Measurements from ENCODE around the gene CNTFR. TPM values are rescaled to one million over a fixed set of nuclear protein-coding genes. Genes with fewer than 3 reads are reported as not detected.

CNTFR gene
- total RNA-seq, 1 experiment from 2014 or later, result not detected

DNA sequence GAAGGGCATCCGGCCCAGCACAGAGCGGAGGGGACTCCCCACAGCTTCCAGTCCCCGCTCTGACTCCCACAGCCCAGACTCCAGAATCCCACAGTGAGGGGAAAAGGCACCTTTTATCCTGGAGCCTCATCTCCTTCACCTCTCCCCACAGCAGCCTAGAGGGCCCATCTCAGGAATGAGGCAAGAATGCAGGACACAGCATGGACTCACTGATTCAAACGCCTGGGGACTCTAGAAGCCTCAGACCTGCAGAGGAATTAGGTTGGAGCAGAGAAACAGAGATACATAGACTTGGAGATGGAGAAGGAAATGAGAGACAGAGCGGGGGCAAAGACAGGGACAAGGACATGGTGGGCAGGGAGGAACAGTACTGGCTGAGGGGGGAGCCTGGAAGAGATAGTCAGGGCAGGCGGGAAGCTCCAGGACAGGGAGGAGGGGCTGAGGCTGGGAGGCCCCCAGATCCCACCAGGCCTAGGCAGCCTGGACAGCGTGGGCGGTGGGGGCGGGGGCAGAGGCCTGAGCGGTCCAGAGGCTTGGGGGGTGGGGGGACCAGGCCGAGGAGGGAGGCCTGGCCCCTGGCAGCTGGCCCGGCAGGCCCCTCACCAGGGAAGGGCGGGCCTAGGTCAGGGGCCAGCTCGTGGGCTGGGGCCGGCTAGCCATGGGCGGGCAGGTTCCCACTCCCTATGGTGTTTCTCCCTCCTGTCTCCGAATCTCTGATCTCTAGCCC, 15.8 kb downstream of the CNTFR start:
- no peak overlapping the region for H3K27ac Mint-ChIP-seq (ENCODE audit: low read depth, unreplicated experiment)

DNA sequence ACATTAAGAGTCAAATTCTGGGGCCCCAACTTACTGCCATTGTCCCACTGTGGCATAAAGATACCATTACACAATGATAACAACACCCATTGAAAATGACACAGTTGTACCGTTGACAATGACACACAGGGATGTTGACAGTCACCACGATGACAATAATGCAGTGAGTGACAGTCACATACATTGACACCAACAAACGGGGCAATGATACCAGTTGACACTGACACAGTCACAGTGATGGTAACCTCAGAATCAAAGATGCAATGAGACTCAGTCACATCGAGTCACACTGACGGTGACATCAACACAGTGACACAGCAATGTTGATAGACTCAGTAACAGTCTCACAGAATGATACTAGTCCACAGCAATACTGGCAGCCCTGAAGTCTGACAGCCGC, 16.9 kb downstream of the CNTFR start:
- intact Hi-C loops (cut with micrococcal nuclease), result no loop called here
- POLR2A ChIA-PET, result no interaction called here
- no TSS peak for BruUV-seq (replicated peaks)
- Mint-ChIP-seq H3K27ac (ENCODE audit: low read depth, unreplicated experiment) (no peak overlapping the region), H3K36me3 (ENCODE audit: insufficient read depth, unreplicated experiment) (no peaks in the 10 kb centered on the region), H3K9me3 (ENCODE audit: unreplicated experiment) (no peaks in the 10 kb centered on the region), H3K27me3 (ENCODE audit: insufficient read depth, unreplicated experiment) (peaks cover 25% of the 10 kb centered on the region), H3K4me1 (ENCODE audit: insufficient read depth, unreplicated experiment) (no peaks in the 10 kb centered on the region), H3K4me3 (ENCODE audit: unreplicated experiment) (no peak overlapping the region)
- TF ChIP-seq, protein P1, sequence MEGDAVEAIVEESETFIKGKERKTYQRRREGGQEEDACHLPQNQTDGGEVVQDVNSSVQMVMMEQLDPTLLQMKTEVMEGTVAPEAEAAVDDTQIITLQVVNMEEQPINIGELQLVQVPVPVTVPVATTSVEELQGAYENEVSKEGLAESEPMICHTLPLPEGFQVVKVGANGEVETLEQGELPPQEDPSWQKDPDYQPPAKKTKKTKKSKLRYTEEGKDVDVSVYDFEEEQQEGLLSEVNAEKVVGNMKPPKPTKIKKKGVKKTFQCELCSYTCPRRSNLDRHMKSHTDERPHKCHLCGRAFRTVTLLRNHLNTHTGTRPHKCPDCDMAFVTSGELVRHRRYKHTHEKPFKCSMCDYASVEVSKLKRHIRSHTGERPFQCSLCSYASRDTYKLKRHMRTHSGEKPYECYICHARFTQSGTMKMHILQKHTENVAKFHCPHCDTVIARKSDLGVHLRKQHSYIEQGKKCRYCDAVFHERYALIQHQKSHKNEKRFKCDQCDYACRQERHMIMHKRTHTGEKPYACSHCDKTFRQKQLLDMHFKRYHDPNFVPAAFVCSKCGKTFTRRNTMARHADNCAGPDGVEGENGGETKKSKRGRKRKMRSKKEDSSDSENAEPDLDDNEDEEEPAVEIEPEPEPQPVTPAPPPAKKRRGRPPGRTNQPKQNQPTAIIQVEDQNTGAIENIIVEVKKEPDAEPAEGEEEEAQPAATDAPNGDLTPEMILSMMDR (IDR thresholded peaks at IDR 0.05; ENCODE audit: unreplicated experiment), result no peak
- DNase-seq (ENCODE audit: unreplicated experiment), result no peak
- CTCF ChIA-PET, result no interaction called here

More for the DNA sequence above, 15.8 kb downstream of the CNTFR start:
- BruUV-seq (replicated peaks), result no TSS peak
- DNase-seq (ENCODE audit: unreplicated experiment), result no peak
- H3K4me1 Mint-ChIP-seq (ENCODE audit: insufficient read depth, unreplicated experiment), result no peaks in the 10 kb centered on the region
- ChIA-PET CTCF (interaction anchor here (1.2 kb wide), 1 partner anchor 18 kb away, joined by 7 read pairs; no protein-coding TSS in a partner anchor), POLR2A (interaction anchor here (0.6 kb wide), 1 partner anchor 10 kb away, joined by 4 read pairs; no protein-coding TSS in a partner anchor)
- intact Hi-C loops (cut with micrococcal nuclease), result no loop called here
- peaks cover 25% of the 10 kb centered on the region for H3K27me3 Mint-ChIP-seq (ENCODE audit: insufficient read depth, unreplicated experiment)
- H3K9me3 Mint-ChIP-seq (ENCODE audit: unreplicated experiment), result no peaks in the 10 kb centered on the region
- no peak overlapping the region for H3K4me3 Mint-ChIP-seq (ENCODE audit: unreplicated experiment)
- no peaks in the 10 kb centered on the region for H3K36me3 Mint-ChIP-seq (ENCODE audit: insufficient read depth, unreplicated experiment)
- TF ChIP-seq, protein P1 (IDR thresholded peaks at IDR 0.05; ENCODE audit: unreplicated experiment), result no peak

DNA sequence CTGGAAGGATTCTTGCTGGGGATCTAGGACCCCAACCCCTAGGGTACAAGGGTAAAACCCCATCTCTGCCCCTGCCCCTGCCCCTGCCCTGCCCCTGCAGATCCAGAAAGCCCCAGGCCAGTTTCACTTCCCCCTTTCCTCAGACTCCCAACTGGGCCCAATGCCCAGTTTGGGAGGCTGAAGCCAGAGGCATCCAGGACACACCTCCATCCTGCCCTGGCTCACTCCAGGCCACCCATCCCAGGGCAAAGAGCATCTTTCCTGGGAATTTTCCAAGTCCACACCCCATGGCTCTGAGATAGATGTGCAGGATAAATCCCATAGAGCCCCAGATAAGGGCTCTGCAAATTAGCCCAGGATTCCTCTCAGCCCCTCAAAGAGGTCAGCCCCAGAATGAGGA, 17.4 kb downstream of the CNTFR start:
- DNase-seq (ENCODE audit: unreplicated experiment), result peak; percentile 17
- POLR2A ChIA-PET, result no interaction called here
- TF ChIP-seq, protein P1 (IDR thresholded peaks at IDR 0.05; ENCODE audit: unreplicated experiment), result no peak
- H3K36me3 Mint-ChIP-seq (ENCODE audit: insufficient read depth, unreplicated experiment), result no peaks in the 10 kb centered on the region
- no peaks in the 10 kb centered on the region for H3K9me3 Mint-ChIP-seq (ENCODE audit: unreplicated experiment)
- CTCF ChIA-PET, result interaction anchor here (1.2 kb wide), 1 partner anchor 21 kb away, joined by 5 read pairs; no protein-coding TSS in a partner anchor
- peaks cover 25% of the 10 kb centered on the region for H3K27me3 Mint-ChIP-seq (ENCODE audit: insufficient read depth, unreplicated experiment)
- no TSS peak for BruUV-seq (replicated peaks)
- H3K27ac Mint-ChIP-seq (ENCODE audit: low read depth, unreplicated experiment), result no peak overlapping the region
- H3K4me1 Mint-ChIP-seq (ENCODE audit: insufficient read depth, unreplicated experiment), result no peaks in the 10 kb centered on the region
- intact Hi-C loops (cut with micrococcal nuclease), result no loop called here
- H3K4me3 Mint-ChIP-seq (ENCODE audit: unreplicated experiment), result no peak overlapping the region

DNA sequence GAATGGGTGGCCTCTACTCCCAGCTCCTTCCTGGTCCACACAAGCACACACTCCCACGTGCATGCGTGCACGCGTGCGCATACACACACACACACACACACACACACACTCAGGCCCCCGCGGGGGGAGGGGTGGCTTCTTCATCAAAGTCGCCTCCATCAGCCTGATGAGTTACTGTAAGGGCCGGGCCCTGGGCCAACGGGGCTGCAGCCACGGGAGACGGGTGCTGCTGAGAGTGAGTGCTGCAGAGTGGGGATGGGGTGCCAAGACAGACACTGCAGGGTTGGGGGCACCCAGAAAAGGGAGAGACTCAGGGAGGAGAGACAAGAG, 18.1 kb downstream of the CNTFR start:
- ChIA-PET POLR2A (no interaction called here), CTCF (interaction anchor here (1.1 to 3.8 kb wide), 4 partner anchors 20 to 32 kb away, joined by 3 to 22 read pairs (median 6); no protein-coding TSS in a partner anchor)
- H3K27ac Mint-ChIP-seq (ENCODE audit: low read depth, unreplicated experiment), result no peak overlapping the region
- no peak for DNase-seq (ENCODE audit: unreplicated experiment)
- no peaks in the 10 kb centered on the region for H3K36me3 Mint-ChIP-seq (ENCODE audit: insufficient read depth, unreplicated experiment)
- no peak overlapping the region for H3K4me3 Mint-ChIP-seq (ENCODE audit: unreplicated experiment)
- no peaks in the 10 kb centered on the region for H3K9me3 Mint-ChIP-seq (ENCODE audit: unreplicated experiment)
- no TSS peak for BruUV-seq (replicated peaks)
- intact Hi-C loops (cut with micrococcal nuclease), result no loop called here
- no peaks in the 10 kb centered on the region for H3K4me1 Mint-ChIP-seq (ENCODE audit: insufficient read depth, unreplicated experiment)
- TF ChIP-seq, protein P1 (IDR thresholded peaks at IDR 0.05; ENCODE audit: unreplicated experiment), result no peak
- H3K27me3 Mint-ChIP-seq (ENCODE audit: insufficient read depth, unreplicated experiment), result peaks cover 25% of the 10 kb centered on the region
